ENCODE data around the gene PRPF6. TPM values are rescaled to one million over a fixed set of nuclear protein-coding genes. Genes with fewer than 3 reads are reported as not detected.

The PRPF6 gene
- polyA plus RNA-seq, 3 donors = 29.1 to 47.7 (median 34.5) TPM

DNA sequence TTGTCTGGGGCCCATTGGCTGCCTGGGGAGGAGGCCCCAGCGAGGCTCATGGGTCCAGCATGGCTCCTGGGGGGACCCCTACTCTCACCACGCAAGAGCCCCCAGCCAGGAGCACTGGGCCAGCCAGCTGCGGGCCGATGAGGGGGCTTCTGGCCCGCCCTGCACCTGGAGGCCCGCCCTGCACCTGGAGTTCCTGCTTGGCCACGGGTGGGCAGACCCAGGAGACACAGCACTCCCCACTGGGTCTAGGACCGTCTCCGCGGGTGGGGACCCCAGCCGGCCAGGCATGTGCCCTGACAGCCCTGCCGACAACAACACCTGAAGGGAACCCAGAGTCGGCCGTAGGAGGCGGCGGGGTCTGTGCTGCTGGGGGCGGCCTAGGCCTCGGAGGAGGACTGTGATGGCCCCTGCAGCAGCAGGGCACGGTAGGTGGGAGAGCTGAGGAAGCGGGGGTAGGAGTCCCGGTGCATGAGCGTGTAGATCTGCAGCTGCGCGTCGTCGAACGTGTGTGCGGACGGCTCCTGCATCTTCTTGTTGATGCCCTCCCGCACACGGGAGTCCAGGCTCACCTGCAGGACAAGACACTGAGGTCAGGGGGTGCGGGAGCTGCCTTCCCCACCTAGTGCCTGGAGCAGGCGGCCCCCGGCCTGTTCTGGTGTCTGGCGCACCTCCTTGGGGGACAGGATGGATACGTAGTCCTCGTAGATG is 92.7 kb downstream of the PRPF6 start:
- Histone ChIP-seq H3K27me3 (ENCODE audit: control insufficient read depth in 2 of 2, insufficient read depth in 2 of 2, low read length in 2 of 2) (no peaks in the 10 kb centered on the region), H3K4me3 (replicated peaks in 1 of 3; ENCODE audit: low read depth in 2 of 3, low read length in 3 of 3) (no peak overlapping the region), H3K4me1 (ENCODE audit: control insufficient read depth in 1 of 2, insufficient read depth in 2 of 2, low read length in 2 of 2) (peaks cover 21 to 45% of the 10 kb centered on the region in 2 donors), H3K79me2 (ENCODE audit: insufficient read depth, low read length) (peaks cover 52% of the 10 kb centered on the region), H3K36me3 (replicated peaks in 1 of 2; ENCODE audit: control insufficient read depth in 1 of 2, insufficient read depth in 2 of 2, low read length in 2 of 2) (peaks cover 43 to 46% of the 10 kb centered on the region in 2 donors), H2AFZ (ENCODE audit: insufficient read depth, low read depth, low read length, poor library complexity, severe bottlenecking) (no peak overlapping the region), H4K20me1 (ENCODE audit: insufficient read depth, low read length) (peaks cover 96% of the 10 kb centered on the region), H3K27ac (ENCODE audit: low read depth in 1 of 2, low read length in 2 of 2) (peak overlapping the region in 1 of 2 donors; percentile 14), H3K9me3 (replicated peaks in 1 of 2; ENCODE audit: control insufficient read depth in 1 of 2, insufficient read depth in 1 of 2, low read length in 2 of 2) (no peaks in the 10 kb centered on the region), H3K4me2 (replicated peaks; ENCODE audit: extremely low read depth, low read length, poor library complexity, severe bottlenecking) (no peak overlapping the region), H3K9ac (ENCODE audit: insufficient read depth, low read length, poor library complexity, severe bottlenecking) (no peak overlapping the region)
- no peak for DNase-seq
- H3K4me1 Mint-ChIP-seq = peaks cover 29% of the 10 kb centered on the region
- 96% methylated on average over 29 of the region's 37 CpGs for WGBS (ENCODE audit: insufficient coverage)
- no peak overlapping the region for H3K4me3 Mint-ChIP-seq
- intact Hi-C loops (cut with micrococcal nuclease) = no loop called here
- peak overlapping the region in 1 of 7 donors; percentile 35 for H3K27ac Mint-ChIP-seq
- peaks cover 0 to 2% (median 2%) of the 10 kb centered on the region in 3 donors for H3K27me3 Mint-ChIP-seq (ENCODE audit: low read depth in 3 of 3)
- TF ChIP-seq, protein P1, sequence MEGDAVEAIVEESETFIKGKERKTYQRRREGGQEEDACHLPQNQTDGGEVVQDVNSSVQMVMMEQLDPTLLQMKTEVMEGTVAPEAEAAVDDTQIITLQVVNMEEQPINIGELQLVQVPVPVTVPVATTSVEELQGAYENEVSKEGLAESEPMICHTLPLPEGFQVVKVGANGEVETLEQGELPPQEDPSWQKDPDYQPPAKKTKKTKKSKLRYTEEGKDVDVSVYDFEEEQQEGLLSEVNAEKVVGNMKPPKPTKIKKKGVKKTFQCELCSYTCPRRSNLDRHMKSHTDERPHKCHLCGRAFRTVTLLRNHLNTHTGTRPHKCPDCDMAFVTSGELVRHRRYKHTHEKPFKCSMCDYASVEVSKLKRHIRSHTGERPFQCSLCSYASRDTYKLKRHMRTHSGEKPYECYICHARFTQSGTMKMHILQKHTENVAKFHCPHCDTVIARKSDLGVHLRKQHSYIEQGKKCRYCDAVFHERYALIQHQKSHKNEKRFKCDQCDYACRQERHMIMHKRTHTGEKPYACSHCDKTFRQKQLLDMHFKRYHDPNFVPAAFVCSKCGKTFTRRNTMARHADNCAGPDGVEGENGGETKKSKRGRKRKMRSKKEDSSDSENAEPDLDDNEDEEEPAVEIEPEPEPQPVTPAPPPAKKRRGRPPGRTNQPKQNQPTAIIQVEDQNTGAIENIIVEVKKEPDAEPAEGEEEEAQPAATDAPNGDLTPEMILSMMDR (IDR thresholded peaks at IDR 0.05) = no peak
- H3K36me3 Mint-ChIP-seq = peaks cover 32 to 51% of the 10 kb centered on the region in 2 donors
- H3K9me3 Mint-ChIP-seq = no peaks in the 10 kb centered on the region

DNA sequence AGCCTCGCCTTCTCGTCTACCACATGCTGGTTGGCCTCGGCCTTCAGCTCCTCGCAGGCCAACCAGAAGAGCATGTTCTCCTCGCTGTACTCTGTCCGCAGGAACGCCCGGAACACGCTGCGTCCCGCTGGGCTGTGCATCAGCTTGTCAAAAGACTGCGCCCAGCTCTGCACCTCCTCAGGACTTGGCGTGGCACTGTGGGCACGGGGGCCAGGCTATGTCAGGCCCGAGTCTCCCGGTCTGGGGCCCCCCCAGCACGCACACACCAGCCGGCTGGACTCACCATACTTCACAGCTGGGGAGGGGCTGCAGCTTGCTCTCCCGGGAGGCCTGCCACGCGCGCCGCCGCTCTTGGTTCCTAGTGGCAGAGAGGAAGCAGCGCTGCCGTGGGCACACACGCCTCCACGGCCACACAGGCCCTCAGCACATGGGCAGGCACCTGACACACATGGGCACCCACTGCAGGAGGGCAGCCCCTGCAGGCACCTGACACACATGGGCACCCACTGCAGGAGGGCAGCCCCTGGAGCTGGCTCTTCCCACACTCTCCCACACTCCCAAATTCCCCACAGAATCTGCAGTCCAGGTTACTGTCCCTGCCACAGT is 93.4 kb downstream of the PRPF6 start:
- Histone ChIP-seq H3K9ac (ENCODE audit: insufficient read depth, low read length, poor library complexity, severe bottlenecking) (no peak overlapping the region), H2AFZ (ENCODE audit: insufficient read depth, low read depth, low read length, poor library complexity, severe bottlenecking) (no peak overlapping the region), H3K27ac (ENCODE audit: low read depth in 1 of 2, low read length in 2 of 2) (no peak overlapping the region), H3K4me2 (replicated peaks; ENCODE audit: extremely low read depth, low read length, poor library complexity, severe bottlenecking) (no peak overlapping the region), H4K20me1 (ENCODE audit: insufficient read depth, low read length) (peaks cover 100% of the 10 kb centered on the region), H3K9me3 (replicated peaks in 1 of 2; ENCODE audit: control insufficient read depth in 1 of 2, insufficient read depth in 1 of 2, low read length in 2 of 2) (no peaks in the 10 kb centered on the region), H3K27me3 (ENCODE audit: control insufficient read depth in 2 of 2, insufficient read depth in 2 of 2, low read length in 2 of 2) (no peaks in the 10 kb centered on the region), H3K4me3 (replicated peaks in 1 of 3; ENCODE audit: low read depth in 2 of 3, low read length in 3 of 3) (no peak overlapping the region), H3K79me2 (ENCODE audit: insufficient read depth, low read length) (peaks cover 58% of the 10 kb centered on the region), H3K36me3 (replicated peaks in 1 of 2; ENCODE audit: control insufficient read depth in 1 of 2, insufficient read depth in 2 of 2, low read length in 2 of 2) (peaks cover 43 to 46% of the 10 kb centered on the region in 2 donors), H3K4me1 (ENCODE audit: control insufficient read depth in 1 of 2, insufficient read depth in 2 of 2, low read length in 2 of 2) (peaks cover 21 to 45% of the 10 kb centered on the region in 2 donors)
- no peaks in the 10 kb centered on the region for H3K9me3 Mint-ChIP-seq
- peaks cover 32 to 51% of the 10 kb centered on the region in 2 donors for H3K36me3 Mint-ChIP-seq
- H3K4me1 Mint-ChIP-seq = peaks cover 29% of the 10 kb centered on the region
- intact Hi-C loops (cut with micrococcal nuclease) = no loop called here
- WGBS (ENCODE audit: insufficient coverage) = 88% methylated on average over 28 of the region's 28 CpGs
- no peaks in the 10 kb centered on the region for H3K27me3 Mint-ChIP-seq (ENCODE audit: low read depth in 3 of 3)
- no peak for DNase-seq
- H3K4me3 Mint-ChIP-seq = no peak overlapping the region
- TF ChIP-seq, protein P1 (IDR thresholded peaks at IDR 0.05) = no peak
- no peak overlapping the region for H3K27ac Mint-ChIP-seq

All from CD14-positive monocyte (primary cell).